ENCODE data around the gene MEGF6.

DNA sequence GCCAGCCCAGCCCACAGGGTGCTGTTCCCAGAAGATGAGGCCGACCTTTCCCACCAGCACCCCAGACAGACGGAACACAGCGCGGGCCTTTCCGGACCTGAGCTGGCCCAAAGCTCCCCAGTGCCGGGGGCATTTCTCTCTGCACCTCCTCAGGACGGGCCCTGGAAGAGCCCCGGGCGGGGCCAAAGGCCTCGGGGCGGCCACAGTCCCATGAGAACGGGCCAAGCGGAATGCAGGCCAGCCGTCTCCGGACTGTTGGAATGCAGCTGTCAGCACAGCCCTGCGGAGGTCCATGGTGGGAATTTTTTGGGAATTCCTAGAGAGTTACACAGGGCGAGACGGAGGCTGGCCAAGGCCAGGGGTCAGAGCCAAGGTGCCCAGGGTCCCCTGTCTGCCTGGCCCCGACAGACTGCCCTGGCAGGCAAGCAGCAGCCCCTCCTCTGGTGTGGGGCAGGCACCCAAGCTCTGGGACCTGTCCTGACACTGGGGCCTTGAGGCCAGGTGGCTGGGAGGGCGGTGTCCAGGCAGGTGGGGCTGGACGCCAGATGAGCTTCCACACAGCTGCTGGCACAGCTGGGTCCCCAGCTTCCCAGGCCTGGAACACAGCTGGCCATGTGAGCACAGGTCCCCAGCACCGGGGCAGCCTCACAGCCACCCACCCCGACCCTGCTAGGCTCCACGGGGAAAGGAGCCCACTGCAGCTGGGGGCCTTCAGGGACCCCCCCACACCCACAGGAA lies 63.0 kb downstream of the MEGF6 start:
- no peak for TF ChIP-seq EZH2 (IDR thresholded peaks at IDR 0.05; ENCODE audit: borderline replicate concordance, low read depth, low read length)
- TF ChIP-seq SREBF2 (CRISPR knock-in tag; IDR thresholded peaks at IDR 0.05), result no peak

All from K562 (cell line).